ENCODE measurements around the gene MORN3. TPM values are rescaled to one million over a fixed set of nuclear protein-coding genes. Genes with fewer than 3 reads are reported as not detected.

Gene MORN3
- total RNA-seq, 6 experiments from 2014 or later, result 0.14 to 0.40 (median 0.23) TPM; not detected in 1

DNA sequence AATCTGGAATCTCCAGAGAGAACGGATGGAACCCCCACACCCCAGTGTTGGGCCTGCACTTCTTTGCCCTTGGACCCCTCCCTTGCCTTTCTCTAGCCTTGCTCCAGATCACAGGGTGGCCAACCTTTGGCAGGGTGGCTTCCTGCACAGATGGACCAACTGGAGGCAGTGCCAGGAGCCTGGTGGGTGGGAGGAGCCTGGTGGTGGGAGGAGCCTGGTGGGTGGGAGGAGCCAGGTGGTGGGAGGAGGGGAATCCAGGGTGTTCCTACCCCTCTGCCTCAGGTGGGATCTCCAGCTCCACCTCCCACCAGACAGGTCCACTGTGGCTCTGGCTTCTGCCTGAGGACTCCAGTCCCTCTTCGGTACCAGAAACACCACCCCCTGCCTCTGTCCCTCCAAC, 58.1 kb downstream of the MORN3 start:
- Mint-ChIP-seq H3K27ac (no peak overlapping the region), H3K9me3 (no peaks in the 10 kb centered on the region), H3K36me3 (ENCODE audit: low read depth) (no peaks in the 10 kb centered on the region), H3K4me3 (no peak overlapping the region), H3K27me3 (ENCODE audit: insufficient read depth) (peaks cover 6% of the 10 kb centered on the region), H3K4me1 (ENCODE audit: low read depth) (peaks cover 17% of the 10 kb centered on the region)
- DNase-seq, result no peak
- TF ChIP-seq CTCF (IDR thresholded peaks at IDR 0.05), result no peak

DNA sequence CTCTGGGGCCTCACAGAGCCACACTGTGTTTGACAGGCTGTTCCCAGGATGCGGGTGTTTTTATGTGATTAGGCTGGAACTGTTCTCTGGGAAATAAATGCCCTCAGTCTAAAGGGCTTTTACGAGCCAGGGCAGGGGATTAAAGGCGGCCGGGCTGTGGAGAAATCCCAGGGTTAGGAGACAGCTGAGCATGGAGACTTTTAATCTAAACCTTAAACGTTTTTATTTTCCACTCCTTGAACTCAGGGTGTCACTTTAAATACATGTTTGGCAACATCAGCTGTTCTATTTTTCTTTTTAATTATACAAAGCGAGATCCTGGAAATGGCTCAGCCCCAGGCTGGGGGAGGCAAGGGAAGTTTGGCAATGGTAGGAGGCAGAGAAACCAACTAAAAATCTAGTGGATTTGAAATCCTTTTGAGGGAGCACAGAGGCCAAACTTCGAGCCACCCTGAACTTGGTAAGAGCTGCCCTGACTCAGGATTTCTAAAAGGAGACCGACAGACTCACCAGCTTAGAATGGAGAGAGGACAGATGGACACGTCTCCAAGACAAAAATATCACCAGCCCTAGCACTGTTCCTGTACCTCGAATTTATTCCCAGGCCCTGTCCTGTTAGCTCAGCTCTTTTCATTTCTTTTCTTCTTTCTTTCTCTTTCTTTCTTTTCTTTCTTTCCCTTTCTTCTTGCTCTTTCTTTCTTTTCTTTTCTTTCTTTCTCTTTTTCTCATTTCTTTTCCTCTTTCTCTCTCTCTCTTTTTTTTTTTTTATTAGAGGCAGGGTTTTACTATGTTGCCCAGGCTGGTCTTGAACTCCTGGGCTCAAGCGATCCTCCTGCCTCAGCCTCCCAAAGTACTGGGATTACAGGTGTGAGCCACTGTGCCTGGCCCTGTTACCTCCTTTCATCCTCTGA, 59.0 kb downstream of the MORN3 start:
- Mint-ChIP-seq H3K4me3 (peak overlapping the region; percentile 66), H3K27ac (peak overlapping the region; percentile 85), H3K9me3 (no peaks in the 10 kb centered on the region), H3K27me3 (ENCODE audit: insufficient read depth) (peaks cover 6% of the 10 kb centered on the region), H3K36me3 (ENCODE audit: low read depth) (no peaks in the 10 kb centered on the region), H3K4me1 (ENCODE audit: low read depth) (peaks cover 17% of the 10 kb centered on the region)
- peak; percentile 30 for DNase-seq
- TF ChIP-seq CTCF (IDR thresholded peaks at IDR 0.05), result no peak

DNA sequence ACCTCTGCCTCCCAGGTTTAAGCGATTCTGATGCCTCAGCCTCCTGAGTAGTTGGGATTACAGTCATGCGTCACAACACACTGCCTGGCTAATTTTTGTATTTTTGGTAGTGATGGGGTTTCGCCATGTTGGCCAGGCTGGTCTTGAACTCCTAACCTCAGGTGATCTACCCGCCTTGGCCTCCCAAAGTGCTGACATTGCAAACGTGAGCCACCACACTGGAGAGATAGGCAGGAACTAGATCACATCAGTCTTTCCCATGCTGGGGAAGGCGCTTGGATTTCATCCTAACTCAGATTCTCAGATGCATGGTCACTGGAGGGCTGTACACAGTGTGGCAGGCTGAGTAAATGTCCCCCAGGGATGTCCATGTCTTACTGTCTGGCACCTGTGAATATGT, 61.2 kb downstream of the MORN3 start:
- no peak for DNase-seq
- peaks cover 17% of the 10 kb centered on the region for H3K4me1 Mint-ChIP-seq (ENCODE audit: low read depth)
- H3K36me3 Mint-ChIP-seq (ENCODE audit: low read depth), result no peaks in the 10 kb centered on the region
- no peak overlapping the region for H3K27ac Mint-ChIP-seq
- H3K27me3 Mint-ChIP-seq (ENCODE audit: insufficient read depth), result peaks cover 4% of the 10 kb centered on the region
- no peak overlapping the region for H3K4me3 Mint-ChIP-seq
- no peak for TF ChIP-seq CTCF (IDR thresholded peaks at IDR 0.05)
- no peaks in the 10 kb centered on the region for H3K9me3 Mint-ChIP-seq

- DNase-seq, result no peak
- no peak overlapping the region for H3K27ac Mint-ChIP-seq
- no peaks in the 10 kb centered on the region for H3K9me3 Mint-ChIP-seq
- H3K4me1 Mint-ChIP-seq (ENCODE audit: low read depth), result no peaks in the 10 kb centered on the region
- H3K36me3 Mint-ChIP-seq (ENCODE audit: low read depth), result no peaks in the 10 kb centered on the region
- H3K4me3 Mint-ChIP-seq, result no peak overlapping the region
- TF ChIP-seq CTCF (IDR thresholded peaks at IDR 0.05), result no peak
- H3K27me3 Mint-ChIP-seq (ENCODE audit: insufficient read depth), result peaks cover 2% of the 10 kb centered on the region
These were observed 65.9 kb downstream of the MORN3 start for GRCh38 chr12:121603581-121603980.

DNA sequence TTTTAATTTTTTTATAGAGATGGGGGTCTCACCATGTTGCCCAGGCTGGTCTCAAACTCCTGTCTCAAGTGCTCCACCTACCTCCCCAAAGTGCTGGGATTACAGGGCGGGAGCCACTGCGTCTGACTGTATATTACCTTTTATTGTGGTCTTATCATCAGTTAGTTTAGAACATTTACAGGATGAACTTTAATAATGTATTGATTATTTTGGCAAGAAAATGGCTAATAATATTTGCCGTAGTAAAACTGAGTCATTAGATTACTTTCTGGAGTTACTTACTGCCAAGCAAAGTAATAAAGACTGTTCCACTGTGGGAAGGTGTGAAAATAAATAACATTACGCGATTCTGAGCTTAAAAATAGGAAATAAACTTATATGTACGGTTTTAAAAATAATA, 66.7 kb downstream of the MORN3 start:
- Mint-ChIP-seq H3K9me3 (no peaks in the 10 kb centered on the region), H3K27me3 (ENCODE audit: insufficient read depth) (no peaks in the 10 kb centered on the region; the same call in 1 of the 2 replicates), H3K36me3 (ENCODE audit: low read depth) (no peaks in the 10 kb centered on the region), H3K4me3 (no peak overlapping the region), H3K4me1 (ENCODE audit: low read depth) (no peaks in the 10 kb centered on the region), H3K27ac (no peak overlapping the region)
- DNase-seq, result no peak
- no peak for TF ChIP-seq CTCF (IDR thresholded peaks at IDR 0.05)

Data from HFFc6 (cell line).